DMS79 treated with DMSO at 0.1 percent for 48 hours (cell line): ENCODE data around the gene ARHGEF37.
A peak's percentile ranks its signal among the peaks of the same experiment; 100 is the strongest.
"Not testable (repeated sequence)": the region's sequence is repeated elsewhere in the genome, so short reads cannot be mapped to it uniquely, and the experiment has no call there.

ENCODE experiments used
- DNase-seq: peaks from one replicate; lab custom pipeline; 2025; lab: John Stamatoyannopoulos, UW

ARHGEF37 gene

DNA sequence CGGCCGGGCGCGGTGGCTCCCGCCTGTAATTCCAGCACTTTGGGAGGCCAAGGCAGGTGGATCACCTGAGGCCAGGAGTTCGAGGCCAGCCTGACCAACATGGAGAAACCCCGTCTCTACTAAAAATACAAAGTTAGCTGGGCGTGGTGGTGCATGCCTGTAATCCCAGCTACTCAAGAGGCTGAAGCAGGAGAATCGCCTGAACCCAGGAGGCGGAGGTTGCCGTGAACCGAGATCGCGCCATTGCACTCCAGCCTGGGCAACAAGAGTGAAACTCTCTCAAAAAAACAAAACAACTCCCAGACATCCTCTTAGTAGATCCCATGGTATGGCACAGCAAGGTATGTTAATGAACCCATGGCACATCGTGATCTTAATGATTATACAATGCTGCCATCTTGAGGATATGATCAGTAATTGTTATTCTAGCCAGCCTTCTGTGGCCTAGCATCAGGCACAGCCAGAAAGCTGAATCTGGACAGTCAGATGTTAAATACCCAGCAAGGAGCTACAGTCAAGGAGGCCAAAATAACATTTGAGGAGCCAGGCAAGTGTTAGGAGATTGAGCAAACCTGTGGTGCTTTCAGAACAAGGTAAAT lies 16.7 kb upstream of the ARHGEF37 start:
- peak; percentile 43 for DNase-seq

GRCh38 chr5:149567226-149567625 lies 14.1 kb upstream of the ARHGEF37 start:
- DNase-seq: no peak

DNA sequence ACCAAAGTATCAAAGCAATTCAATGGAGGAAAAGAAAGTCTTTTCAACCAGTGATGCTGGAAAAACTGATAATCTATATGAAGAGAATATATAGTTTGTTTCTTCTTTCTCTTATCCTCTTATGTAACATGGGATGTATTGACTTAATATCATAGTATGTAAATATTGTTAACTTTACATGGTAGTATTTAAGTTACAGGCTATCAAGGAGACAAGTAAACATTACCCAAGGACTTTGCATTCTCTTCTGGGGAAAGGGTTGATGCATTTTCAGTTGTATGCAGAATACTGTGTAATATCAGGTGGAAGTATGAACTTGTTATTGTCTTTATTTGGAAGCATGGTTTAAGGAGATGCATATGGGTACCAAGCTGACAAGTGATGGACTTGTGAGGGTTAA lies 9.1 kb upstream of the ARHGEF37 start:
- DNase-seq: no peak

DNA sequence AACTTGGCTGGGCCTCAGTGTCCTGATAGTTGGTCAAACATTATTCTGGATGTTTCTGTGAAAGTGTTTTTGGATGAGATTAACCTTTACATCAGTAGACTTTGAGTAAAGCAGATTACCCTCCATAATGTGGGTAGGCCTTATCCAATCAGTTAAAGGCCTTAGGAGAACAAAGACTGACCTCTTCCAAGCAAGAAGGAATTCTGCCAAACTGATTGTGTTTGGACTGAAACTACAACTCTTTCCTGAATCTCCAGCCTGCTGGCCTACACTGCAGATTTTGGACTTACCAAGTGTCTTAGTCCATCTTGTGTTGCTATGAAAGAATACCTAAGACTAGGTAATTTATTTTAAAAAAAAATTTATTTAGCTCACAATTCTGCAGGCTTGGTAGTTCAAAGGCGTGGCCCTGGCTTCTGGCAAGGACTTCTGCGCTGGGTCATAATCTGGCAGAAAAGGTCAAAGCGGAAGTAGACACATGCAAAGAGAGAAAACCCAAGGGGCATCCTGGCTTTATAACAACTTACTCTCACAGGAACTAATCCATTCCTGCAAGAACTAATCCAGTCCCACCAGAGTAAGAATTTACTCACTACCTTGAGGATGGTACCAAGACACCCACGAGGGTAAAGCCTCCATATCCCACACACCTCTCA lies 8.6 kb upstream of the ARHGEF37 start:
- DNase-seq: no peak

GRCh38 chr5:149575131-149575530 lies 6.2 kb upstream of the ARHGEF37 start:
- no peak for DNase-seq

- no peak for DNase-seq
Observed at GRCh38 chr5:149576021-149576420, 5.3 kb upstream of the ARHGEF37 start.

GRCh38 chr5:149578896-149579295 lies 2.4 kb upstream of the ARHGEF37 start:
- no peak for DNase-seq

DNA sequence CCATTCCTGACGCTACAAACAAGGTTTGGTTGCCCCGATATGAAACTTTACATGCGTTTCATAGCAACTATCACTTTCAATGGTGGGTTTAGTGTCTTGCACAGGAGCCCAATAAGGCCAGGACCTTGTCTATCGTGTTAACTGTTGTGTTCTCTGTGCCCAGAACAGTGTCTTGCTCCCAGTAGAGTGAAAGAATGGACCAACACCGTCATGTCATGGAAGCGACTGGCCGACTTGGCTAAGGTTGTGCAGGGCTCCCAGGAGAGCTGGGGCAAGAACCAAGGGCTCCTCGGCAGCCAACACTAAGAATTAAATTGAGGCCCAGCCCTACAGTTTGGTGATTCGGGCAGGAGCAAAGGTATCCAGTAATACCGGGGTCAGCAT lies 498 bp upstream of the ARHGEF37 start:
- no peak for DNase-seq

GRCh38 chr5:149581931-149582768 lies 852 bp downstream of the ARHGEF37 start:
- DNase-seq: no peak

DNA sequence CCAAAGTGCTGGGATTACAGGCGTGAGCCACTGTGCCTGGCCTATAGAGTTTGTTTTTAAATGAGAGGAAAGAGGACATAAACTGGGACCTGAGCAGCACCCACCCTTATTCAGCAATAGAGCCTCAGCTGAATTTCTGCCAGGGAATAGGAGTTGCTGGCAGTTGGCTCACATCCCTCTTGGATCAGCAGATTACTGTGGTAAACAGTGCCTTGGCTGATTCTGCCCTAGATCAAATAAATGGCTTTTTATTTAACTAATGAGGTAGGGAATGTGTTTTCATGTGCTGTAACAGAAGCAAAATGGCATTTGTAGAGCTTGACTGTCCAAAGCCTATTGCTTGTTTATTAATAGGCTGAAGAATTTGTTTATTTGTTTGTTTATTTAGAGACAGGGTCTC lies 2.1 kb downstream of the ARHGEF37 start:
- DNase-seq: no peak

DNA sequence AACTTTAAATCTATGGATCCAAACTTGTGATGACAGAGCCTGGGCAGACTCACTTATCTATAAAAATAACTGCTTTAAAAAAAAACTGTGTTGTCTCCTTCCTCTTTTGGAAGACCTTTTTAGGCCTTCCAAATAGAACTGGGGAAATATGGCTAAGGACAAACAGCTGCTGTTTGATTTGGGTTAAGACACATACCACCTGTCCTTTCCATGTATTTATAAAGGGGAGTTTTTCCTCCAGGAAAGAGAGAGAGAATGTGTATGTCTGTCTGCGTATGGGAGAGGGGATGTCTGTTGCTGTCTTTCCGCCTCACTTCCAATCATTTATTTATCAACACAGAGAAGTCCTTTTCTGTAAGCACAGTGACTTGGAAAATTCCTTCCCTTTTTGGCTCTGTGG lies 2.8 kb downstream of the ARHGEF37 start:
- DNase-seq: no peak

DNA sequence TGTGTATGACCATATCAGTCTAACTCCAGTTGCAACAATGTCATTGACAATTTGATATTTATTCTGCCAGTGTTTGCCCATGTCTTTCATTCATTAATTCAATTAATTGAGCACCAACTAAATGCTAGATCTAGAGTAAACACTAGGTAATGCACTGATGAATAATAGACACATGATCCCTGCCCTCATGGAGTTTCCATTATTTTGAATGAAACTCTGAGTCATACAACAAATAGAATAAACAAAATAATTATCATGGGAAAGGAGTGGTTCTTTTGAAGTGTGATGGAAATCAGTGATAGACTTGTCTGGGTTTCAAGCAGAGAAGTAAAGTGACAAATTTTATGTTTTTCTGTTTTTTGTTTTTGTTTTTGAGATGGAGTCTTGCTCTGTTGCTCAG lies 4.6 kb downstream of the ARHGEF37 start:
- no peak for DNase-seq

DNA sequence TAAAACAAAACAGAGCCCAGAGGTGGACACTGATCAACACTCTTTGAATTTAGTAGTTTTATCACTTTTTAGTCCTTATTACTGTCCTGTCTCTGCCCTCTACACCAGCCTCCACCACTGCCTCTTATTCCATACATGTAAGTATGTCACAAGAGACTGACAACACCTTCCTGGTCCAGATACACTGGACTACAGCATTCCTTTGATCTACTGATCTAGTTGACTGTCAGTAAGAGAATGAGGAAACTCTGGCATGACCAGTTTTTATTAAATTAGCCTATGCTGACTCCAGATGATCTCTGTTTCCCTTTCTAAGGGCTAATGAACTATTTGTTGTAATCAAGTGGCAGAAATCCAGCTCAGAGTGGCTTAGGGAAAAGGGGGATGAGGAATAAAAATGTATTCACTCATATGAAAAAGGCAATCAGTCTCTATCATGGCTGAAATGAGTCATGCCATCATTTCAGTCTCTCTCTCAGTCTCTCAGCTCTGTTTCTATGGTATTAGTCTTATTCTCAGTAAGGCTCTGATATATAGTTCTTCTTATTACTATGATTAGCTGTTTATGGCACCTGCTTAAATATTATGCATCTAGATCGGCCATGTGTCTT lies 5.5 kb downstream of the ARHGEF37 start:
- DNase-seq: no peak

GRCh38 chr5:149588936-149589335 lies 7.6 kb downstream of the ARHGEF37 start:
- DNase-seq: no peak

- DNase-seq: no peak
Observed at GRCh38 chr5:149593370-149593769, 12.1 kb downstream of the ARHGEF37 start.

- no peak for DNase-seq
Observed at GRCh38 chr5:149594206-149594895, 13.1 kb downstream of the ARHGEF37 start.

- not testable (repeated sequence) for DNase-seq
Observed at GRCh38 chr5:149595105-149595504, 13.8 kb downstream of the ARHGEF37 start.

DNA sequence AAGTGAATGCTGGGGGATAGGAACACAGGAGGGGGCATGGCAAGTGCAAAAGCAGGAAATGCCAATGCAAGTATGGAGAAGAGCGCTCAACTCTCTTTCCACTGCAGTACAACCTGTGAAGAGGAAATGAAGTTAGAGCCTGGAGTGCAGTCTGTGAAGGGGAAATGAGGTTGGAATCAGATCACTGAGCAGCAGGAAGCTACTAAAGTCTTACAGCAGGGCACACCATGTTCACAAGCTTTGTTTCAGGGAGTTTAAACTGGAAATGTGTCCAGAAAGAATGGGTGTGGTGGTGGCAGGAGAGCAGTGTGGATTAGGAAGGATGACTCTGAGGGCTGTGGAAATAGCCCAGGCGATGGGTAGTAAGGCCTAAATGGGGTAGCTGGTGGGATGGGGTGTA lies 15.4 kb downstream of the ARHGEF37 start:
- DNase-seq: no peak

DNA sequence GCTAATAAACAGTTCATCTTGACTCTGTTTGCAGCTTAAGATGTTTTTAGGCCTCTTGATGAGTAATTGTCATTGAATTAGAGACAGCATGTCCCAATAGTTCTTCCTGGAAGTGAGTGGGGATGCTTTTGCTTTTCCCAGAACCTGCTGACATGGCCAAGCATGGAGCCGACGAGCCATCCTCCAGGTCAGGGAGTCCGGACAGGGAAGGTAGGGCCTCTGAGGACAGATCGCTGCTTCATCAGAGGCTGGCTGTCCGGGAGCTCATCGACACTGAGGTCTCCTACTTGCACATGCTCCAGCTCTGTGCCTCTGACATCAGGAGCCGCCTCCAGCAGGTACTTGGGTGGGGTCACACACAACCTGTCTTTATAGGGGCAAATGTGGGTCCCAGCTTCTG lies 16.3 kb downstream of the ARHGEF37 start:
- DNase-seq: no peak

GRCh38 chr5:149598234-149598633 lies 16.9 kb downstream of the ARHGEF37 start:
- DNase-seq: not testable (repeated sequence)

GRCh38 chr5:149598966-149599365 lies 17.7 kb downstream of the ARHGEF37 start:
- no peak for DNase-seq

DNA sequence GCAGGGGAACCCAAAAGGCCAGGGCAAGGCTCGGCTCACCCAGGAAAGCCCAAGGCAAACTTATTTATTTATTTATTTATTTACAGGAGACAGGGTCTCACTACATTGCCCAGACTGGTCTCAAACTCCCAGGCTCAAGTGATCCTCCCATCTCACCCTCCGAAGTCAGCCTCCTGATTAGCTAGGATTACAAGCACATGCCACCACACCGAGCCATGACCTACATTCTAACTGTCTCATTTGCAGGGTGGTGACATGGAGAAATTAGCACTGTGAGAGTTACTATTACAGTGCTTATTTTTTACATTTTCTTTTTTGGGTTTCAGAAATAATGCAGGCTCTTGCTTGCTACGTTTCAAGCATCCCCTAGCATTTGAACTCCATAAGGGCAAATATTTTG lies 18.1 kb downstream of the ARHGEF37 start:
- DNase-seq: no peak
